IPS DF 6.9 (cell line): ENCODE results near the gene CELF5.
"Not testable (repeated sequence)": the region's sequence is repeated elsewhere in the genome, so short reads cannot be mapped to it uniquely, and the experiment has no call there.

Source experiments
- DNase-seq: peaks from one replicate; pipeline ENCODE4 v3.0.0-alpha.2; 2013; ENCODE audit warnings: low read depth, low spot score
- H3K27ac ChIP-seq: one replicate; pipeline ENCODE4 v1.5.1; 2013; ENCODE audit warnings: low read length, control low read depth
- H3K27me3 ChIP-seq: 2 replicates; pipeline ENCODE4 v1.6.1; 2013; ENCODE audit warnings: mild to moderate bottlenecking, low read length; ENCODE audit not compliant: control insufficient read depth, insufficient read depth
- H3K36me3 ChIP-seq: 2 replicates; pipeline ENCODE4 v1.6.1; 2013; ENCODE audit warnings: low read length; ENCODE audit not compliant: control insufficient read depth, insufficient read depth
- H3K4me1 ChIP-seq: 2 replicates; pipeline ENCODE4 v1.6.1; 2013; ENCODE audit warnings: low read length; ENCODE audit not compliant: control insufficient read depth, insufficient read depth
- H3K4me3 ChIP-seq: 2 replicates; pipeline ENCODE4 v1.5.1; 2013; ENCODE audit warnings: mild to moderate bottlenecking, low read length
- H3K9me3 ChIP-seq: 2 replicates; pipeline ENCODE4 v1.6.1; 2013; ENCODE audit warnings: low read length, inconsistent platforms; ENCODE audit not compliant: control insufficient read depth, insufficient read depth
- WGBS: extraction: QIAGEN DNeasy Blood & Tissue Kit; methylation state at CpG from one replicate; pipeline ENCODE4 v1.1.7; 2013; ENCODE audit warnings: mixed read lengths, missing lambda C conversion rate; ENCODE audit not compliant: insufficient read length, insufficient coverage; 5-methylcytosine and 5-hydroxymethylcytosine counted together

The CELF5 gene

DNA sequence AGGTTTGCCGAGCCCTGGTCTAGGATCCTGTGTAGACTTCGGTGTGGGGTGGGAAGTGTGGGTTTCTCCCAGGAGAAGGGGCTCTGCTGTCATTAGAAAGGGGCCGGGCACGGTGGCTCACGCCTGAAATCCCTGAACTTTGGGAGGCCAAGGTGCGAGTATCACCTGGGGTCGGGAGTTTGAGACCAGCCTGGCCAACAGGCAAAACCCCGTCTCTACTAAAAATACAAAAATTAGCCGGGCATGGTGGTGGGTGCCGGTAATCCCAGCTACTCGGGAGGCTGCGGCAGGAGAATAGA is 32.7 kb upstream of the CELF5 start:
- WGBS, result no CpG with 5 or more reads among the region's 12 CpGs
- not testable (repeated sequence) for H3K4me1 ChIP-seq, H3K27ac ChIP-seq

DNA sequence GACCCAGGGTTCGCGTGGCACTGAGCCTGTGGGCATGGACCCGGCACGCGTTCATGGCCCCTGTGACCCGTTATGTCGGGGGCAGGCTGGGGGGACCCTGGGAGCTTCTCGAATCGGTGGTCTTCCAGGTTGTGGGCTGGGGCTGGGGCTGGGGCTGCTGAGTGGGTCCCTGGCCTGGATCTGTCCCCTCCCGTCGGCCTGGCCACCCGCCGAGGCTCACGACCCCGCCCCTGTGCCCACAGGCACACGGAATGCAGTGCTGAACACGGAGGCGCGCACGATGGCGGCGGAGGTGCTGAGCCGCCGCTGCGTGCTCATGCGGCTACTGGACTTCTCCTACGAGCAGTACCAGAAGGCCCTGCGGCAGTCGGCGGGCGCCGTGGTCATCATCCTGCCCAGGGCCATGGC is 32.2 kb upstream of the CELF5 start:
- no CpG with 5 or more reads among the region's 32 CpGs for WGBS
- no peak for DNase-seq
- H3K4me3 ChIP-seq, result no peak overlapping the region

More for the DNA sequence above, 32.7 kb upstream of the CELF5 start:
- H3K4me3 ChIP-seq, H3K27me3 ChIP-seq, DNase-seq, H3K9me3 ChIP-seq: not testable (repeated sequence)
- peaks cover 21% of the 10 kb centered on the region for H3K36me3 ChIP-seq

DNA sequence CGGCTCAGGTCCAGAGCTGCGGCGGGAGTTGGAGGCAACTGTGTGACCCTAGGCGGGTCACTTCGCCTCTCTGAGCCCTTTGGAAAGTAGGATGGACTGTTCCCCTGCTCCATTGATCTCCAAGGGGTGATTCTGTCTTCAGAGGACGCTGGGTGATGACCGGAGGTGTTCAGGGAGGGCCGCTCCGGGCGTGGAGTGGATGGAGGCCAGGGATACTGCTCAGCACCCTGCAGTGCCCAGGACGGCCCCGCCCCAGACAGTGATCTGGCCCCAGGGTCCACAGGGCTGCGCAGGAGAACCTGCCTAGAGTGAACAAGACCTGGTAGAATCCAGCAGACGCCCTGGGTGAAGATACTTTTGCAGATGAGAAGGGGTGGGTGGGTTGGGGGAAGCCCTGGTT is 31.8 kb upstream of the CELF5 start:
- WGBS, result no CpG with 5 or more reads among the region's 14 CpGs
- Histone ChIP-seq H3K27ac (no peak overlapping the region), H3K27me3 (no peaks in the 10 kb centered on the region), H3K9me3 (no peaks in the 10 kb centered on the region), H3K4me3 (no peak overlapping the region), H3K36me3 (peaks cover 24% of the 10 kb centered on the region), H3K4me1 (peaks cover 4% of the 10 kb centered on the region)
- DNase-seq, result no peak

More for the DNA sequence above, 32.2 kb upstream of the CELF5 start:
- H3K27me3 ChIP-seq, result no peaks in the 10 kb centered on the region
- H3K9me3 ChIP-seq, result no peaks in the 10 kb centered on the region
- no peak overlapping the region for H3K27ac ChIP-seq
- peaks cover 4% of the 10 kb centered on the region for H3K4me1 ChIP-seq
- H3K36me3 ChIP-seq, result peaks cover 24% of the 10 kb centered on the region

DNA sequence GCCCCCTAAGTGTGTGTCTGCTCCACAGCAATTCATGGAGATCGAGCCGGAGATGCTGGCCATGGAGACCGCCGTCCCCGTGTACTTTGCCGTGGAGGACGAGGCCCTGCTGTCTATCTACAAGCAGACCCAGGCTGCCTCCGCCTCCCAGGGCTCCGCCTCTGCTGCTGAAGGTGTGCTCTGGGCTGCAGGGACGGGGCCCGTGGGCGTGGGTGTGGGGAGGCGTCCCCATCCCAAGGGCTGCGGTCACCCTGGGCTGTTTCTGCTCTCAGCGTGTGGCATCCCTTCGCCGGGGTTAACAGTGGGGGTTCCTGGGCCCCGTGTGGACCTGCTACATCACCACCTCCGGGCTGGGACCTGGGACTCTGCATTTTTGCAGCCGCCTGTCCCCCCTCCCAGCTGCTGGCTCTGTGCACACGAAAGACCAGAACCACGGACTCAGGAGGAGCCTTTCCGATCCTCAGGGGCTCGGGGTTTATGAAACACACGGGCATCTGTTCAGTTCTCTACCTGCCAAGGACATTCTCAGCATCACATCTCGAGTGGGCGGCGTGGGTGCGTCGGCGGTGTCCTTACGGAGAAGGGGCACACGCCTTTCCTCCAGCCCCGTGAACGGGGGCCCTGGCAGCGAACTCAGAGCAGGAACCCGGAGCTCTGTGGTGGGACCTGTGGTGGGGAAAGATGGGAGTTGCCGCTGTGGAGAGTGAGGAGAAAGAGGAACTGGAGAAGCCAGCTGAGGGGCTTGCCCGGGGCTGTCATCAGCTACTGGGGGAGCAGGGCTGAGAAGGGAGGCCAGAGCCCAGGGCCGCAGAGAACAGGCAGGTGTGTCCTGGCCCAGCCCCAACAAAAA is 31.0 kb upstream of the CELF5 start:
- no peaks in the 10 kb centered on the region for H3K27me3 ChIP-seq
- no CpG with 5 or more reads among the region's 40 CpGs for WGBS
- DNase-seq, result no peak
- H3K36me3 ChIP-seq, result peaks cover 24% of the 10 kb centered on the region
- H3K4me3 ChIP-seq, result no peak overlapping the region
- peaks cover 4% of the 10 kb centered on the region for H3K4me1 ChIP-seq
- no peaks in the 10 kb centered on the region for H3K9me3 ChIP-seq
- no peak overlapping the region for H3K27ac ChIP-seq

DNA sequence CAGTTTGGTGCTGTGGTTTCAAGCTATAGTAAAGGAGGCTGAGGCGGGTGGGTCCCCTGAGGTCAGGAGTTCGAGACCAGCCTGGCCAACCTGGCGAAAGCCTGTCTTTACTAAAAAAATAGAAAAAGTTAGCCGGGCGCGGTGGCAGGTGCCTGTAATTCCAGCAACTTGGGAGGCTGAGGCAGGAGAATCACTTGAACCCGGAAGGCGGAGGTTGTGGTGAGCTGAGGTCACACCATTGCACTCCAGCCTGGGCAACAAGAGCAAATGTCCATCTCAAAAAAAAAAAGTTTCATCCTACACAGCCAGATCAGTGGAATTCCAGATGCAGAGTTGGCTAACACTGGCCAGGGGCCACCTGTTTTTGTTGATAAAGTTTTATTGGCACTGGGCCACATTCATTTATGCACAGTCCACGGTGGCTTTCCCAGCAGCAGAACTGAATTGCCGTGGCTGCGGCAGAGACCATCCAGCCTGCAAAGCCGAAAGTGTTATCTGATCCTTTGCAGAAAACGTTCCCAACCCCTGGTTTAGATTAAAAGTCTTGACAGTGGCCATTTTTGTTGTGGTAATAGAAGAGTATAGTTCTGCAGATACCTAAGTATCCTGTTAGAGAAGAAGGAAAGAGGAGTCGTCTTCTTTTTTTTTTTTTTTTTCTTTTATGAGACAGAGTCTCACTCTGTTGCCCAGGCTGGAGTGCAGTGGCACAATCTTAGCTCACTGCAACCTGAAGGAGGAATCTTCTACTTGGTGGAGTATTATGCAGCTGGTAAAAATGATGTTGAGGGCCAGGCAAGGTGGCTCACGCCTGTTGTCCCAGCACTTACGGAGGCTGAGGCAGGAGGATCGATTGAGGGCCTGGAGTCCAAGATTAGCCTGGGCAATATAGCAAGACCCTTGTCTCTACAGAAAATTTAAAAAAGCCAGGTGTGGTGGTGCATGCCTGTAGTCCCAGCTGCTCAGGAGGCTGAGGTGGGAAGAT is 30.1 kb upstream of the CELF5 start:
- Histone ChIP-seq H3K9me3 (no peaks in the 10 kb centered on the region), H3K36me3 (peaks cover 20% of the 10 kb centered on the region), H3K4me1 (peaks cover 2% of the 10 kb centered on the region), H3K27ac (no peak overlapping the region), H3K27me3 (no peaks in the 10 kb centered on the region), H3K4me3 (no peak overlapping the region)
- no CpG with 5 or more reads among the region's 17 CpGs for WGBS
- no peak for DNase-seq

DNA sequence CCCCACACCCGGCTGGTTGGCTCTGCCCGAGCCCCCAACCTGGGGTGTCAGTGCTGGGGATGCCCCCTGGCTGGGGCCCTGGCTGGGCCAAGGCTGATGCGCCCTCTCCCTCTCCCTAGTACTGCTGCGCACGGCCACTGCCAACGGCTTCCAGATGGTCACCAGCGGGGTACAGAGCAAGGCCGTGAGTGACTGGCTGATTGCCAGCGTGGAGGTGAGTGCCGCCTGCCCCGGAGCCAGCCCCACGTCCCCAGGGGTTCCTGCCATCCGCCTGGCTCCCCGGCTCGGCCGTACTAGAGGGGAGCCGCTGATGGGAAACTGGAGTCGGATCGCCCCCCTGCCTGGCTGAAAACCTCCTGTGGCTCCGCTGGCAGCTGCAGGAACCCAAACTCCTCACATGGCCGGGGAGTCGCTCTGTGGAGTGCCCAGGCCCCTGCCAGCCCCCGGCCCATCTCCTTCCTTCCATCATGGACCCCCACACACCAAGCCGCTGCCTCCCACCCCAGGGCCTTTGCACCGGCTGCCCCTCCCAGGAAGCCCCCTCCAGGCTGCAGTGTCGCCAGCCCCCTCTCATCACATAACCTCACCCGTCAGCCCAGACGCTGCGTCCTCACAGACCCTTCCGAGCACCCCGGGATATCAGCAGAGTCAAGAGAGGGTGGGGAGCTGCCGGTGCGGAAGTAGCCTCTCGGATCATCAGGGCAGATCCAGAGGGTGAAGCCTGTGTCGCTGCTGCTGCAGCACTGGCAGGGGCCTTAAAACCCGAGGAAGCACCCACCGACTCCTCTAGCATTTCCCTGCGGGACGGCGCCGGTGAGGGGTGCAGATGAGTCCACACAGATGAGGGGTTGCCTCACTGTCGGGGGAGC is 28.2 kb upstream of the CELF5 start:
- Histone ChIP-seq H3K27ac (no peak overlapping the region), H3K4me3 (no peak overlapping the region), H3K27me3 (no peaks in the 10 kb centered on the region), H3K9me3 (no peaks in the 10 kb centered on the region), H3K4me1 (no peaks in the 10 kb centered on the region), H3K36me3 (peaks cover 18% of the 10 kb centered on the region)
- no CpG with 5 or more reads among the region's 42 CpGs for WGBS
- DNase-seq, result no peak

DNA sequence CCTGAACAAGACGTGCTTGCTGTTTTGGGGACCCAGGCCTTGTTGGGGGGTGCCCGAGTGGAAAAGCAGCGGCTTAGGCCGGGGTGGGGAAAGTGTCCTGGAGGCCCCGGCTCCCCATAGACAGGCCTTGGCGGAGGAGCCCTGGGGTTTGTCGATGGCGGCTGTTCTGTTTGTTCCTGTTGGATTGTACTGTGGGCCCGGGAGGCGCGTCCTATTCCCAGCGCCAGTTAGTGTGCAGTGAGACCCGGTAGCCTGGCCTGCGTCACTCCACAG is 27.6 kb upstream of the CELF5 start:
- Histone ChIP-seq H3K4me1 (no peaks in the 10 kb centered on the region), H3K9me3 (no peaks in the 10 kb centered on the region), H3K36me3 (peaks cover 18% of the 10 kb centered on the region), H3K27ac (no peak overlapping the region), H3K4me3 (no peak overlapping the region), H3K27me3 (no peaks in the 10 kb centered on the region)
- no peak for DNase-seq
- no CpG with 5 or more reads among the region's 14 CpGs for WGBS

DNA sequence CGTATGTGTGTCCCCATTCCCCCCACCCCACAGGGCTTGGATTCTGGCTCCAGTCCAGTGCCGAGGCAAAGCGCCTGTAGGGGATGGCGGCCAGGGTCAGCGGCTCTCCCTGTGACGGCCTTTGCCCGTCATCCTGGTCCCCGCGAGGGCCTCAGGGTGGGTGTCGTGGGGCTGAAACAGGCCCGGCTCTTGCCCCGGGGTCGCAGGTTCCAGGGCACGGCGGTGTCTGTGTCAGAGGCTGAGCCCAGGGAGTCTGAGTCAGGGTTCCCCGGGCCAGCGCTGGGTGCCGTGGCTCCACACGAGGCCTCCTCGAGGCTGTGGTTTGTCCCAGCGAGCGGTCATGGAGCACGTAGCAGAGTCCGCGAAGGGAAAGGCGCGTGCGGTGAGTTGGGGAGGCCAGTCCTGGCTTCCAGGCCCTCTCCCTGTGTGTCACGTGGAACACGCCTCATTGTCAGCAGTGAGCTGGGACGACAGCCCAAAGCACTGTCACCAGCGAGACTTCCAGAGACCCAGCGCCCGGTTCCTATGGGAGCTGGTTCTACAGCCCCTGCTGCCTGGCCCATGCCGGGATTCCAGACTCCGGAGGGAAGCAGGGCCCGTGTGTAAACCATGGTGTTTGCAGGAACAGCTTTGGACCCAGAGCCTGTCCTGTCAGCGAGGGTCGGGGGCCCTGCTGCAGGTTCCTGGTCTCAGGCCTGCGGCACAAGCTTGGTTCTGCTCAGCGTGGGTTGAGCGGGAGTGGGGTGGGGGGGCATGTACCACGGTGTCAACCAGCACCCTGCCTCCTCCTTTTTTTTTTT is 25.4 kb upstream of the CELF5 start:
- Histone ChIP-seq H3K4me1 (no peaks in the 10 kb centered on the region), H3K27me3 (no peaks in the 10 kb centered on the region), H3K9me3 (no peaks in the 10 kb centered on the region), H3K27ac (no peak overlapping the region), H3K36me3 (peaks cover 23% of the 10 kb centered on the region), H3K4me3 (no peak overlapping the region)
- DNase-seq, result no peak
- no CpG with 5 or more reads among the region's 43 CpGs for WGBS

DNA sequence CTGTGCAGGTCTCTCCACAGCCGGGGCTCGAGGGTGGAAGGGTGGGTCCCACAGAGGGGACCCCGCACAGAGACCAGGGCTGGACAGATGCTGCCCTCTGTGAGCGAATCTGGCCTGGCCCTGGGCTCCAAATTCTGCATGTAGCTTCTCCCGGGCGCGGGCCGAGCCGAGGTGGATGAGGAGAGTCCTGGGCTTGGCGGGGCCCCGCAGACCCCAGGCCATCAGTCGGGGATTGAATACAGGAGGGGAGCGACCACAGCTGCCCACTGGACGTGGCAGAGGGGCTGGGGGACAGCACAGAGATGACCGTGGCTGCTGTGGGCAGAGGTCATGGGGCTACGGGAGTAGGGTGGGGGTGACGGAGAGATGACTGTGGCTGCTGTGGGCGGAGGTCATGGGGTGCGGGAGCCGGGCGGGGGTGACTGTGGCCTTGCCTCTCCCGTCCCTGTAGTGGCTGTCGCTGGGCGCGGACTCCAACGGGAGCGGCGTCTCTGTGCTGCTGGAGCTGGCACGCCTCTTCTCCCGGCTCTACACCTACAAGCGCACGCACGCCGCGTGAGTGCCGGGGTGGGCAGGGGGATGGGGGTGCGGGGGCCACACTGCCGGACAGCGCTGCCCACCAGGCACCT is 23.3 kb upstream of the CELF5 start:
- Histone ChIP-seq H3K4me3 (no peak overlapping the region), H3K36me3 (peaks cover 34% of the 10 kb centered on the region), H3K4me1 (no peaks in the 10 kb centered on the region), H3K27me3 (no peaks in the 10 kb centered on the region), H3K27ac (no peak overlapping the region), H3K9me3 (no peaks in the 10 kb centered on the region)
- WGBS, result no CpG with 5 or more reads among the region's 39 CpGs
- DNase-seq, result no peak
